Measurements from ENCODE around the gene RBMS3.

The RBMS3 gene

DNA sequence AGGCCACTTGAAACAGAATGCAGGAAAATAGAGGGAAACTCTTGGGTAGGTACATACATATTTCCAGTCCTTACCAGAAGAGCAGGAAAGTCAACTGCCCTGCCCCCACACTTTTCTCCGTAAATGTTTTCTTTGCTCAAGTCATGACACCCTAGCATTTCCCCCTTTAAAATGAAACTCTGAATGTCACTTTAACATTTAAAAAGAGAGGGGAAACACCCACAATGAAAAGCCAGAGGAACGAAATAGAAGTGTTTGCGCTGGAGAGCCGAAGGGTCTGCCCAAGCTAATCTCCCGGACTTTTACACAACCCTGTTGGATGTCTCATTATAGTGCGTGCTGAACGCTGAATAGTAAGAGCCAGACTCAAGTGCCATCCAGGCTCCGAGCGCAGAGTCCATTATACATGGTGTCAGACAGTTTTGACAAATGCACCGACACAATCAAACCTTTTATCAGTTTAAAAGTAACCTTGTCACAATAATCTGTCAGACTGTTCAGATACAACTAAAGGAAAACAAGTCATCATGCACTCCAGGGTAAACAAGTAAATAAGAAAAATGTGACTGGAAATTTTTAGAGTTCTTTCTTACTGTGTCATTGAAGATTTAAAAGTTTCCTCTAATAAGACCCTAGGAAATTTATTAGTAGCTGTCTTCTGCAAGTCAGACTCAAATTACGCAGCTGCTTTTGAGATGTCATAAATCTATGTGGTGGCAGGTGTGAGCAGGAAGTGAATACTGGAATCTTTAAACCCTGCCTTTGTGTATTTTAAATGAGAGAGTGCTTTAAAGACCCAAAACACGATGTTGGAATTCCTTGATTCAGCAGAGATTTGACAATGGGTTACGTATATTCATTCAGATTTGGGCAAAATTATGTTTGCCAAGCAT is 159.8 kb downstream of the RBMS3 start:
- TF ChIP-seq, protein P1, sequence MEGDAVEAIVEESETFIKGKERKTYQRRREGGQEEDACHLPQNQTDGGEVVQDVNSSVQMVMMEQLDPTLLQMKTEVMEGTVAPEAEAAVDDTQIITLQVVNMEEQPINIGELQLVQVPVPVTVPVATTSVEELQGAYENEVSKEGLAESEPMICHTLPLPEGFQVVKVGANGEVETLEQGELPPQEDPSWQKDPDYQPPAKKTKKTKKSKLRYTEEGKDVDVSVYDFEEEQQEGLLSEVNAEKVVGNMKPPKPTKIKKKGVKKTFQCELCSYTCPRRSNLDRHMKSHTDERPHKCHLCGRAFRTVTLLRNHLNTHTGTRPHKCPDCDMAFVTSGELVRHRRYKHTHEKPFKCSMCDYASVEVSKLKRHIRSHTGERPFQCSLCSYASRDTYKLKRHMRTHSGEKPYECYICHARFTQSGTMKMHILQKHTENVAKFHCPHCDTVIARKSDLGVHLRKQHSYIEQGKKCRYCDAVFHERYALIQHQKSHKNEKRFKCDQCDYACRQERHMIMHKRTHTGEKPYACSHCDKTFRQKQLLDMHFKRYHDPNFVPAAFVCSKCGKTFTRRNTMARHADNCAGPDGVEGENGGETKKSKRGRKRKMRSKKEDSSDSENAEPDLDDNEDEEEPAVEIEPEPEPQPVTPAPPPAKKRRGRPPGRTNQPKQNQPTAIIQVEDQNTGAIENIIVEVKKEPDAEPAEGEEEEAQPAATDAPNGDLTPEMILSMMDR (IDR thresholded peaks at IDR 0.05; ENCODE audit: extremely low read depth, insufficient read depth, missing control alignments), result no peak
- no peak for DNase-seq (ENCODE audit: low spot score)
- in situ Hi-C loops (cut with MboI; ENCODE audit: low pct_unique_long_range_greater_than_20kb, low sequenced_read_pairs, unreplicated experiment), result no loop called here

DNA sequence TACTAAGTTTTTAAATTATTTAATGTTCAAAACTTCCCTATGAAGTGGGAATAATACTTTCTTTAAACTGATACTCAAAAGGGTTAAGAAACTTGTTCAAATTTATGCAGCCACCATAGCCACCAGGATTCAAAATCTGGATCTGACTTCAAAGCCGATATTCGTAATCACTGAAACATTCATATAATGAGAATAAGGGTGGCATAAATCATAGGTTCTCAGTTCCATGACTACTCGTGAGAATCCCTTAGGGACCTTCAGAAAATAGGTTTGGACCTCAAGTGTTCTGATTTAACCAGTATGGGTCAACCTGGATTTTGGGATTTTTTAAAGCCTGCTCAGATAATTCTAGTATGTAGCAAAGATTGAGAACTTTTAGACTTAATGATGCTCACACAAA is 160.6 kb downstream of the RBMS3 start:
- in situ Hi-C loops (cut with MboI; ENCODE audit: low pct_unique_long_range_greater_than_20kb, low sequenced_read_pairs, unreplicated experiment), result no loop called here
- TF ChIP-seq, protein P1 (IDR thresholded peaks at IDR 0.05; ENCODE audit: extremely low read depth, insufficient read depth, missing control alignments), result no peak
- DNase-seq (ENCODE audit: low spot score), result no peak

DNA sequence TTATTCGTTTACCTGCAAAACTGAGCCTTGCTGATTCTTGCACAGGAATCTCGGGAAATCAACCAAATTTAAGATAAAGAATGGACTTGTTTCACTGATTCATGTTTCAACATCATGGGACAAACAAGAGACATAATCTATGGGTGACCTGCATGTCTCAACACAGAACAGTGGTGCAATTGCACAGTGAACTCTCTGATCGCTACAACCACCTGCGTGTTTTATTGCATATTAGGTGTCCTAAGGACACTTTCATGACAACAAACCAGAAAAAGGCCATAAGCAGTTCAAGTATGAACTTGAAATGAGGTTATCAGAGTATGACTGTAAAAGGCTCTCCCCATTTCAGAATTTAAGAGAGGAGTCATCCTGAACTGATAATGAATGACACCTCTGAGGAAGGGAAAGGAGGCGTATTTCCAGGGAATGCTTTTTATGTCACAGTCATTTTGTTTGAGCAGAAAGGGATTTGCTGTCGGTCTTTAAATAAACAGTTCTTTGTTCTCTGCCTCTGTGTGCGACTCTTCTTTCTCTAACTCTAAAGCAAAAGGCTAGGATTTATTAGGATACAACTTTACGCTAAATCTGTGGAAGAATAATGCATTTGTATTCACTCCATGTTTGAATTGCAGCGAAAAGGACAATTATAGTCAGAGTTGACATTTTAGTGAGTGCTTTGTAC is 167.2 kb downstream of the RBMS3 start:
- TF ChIP-seq, protein P1 (IDR thresholded peaks at IDR 0.05; ENCODE audit: extremely low read depth, insufficient read depth, missing control alignments), result no peak
- DNase-seq (ENCODE audit: low spot score), result no peak
- in situ Hi-C loops (cut with MboI; ENCODE audit: low pct_unique_long_range_greater_than_20kb, low sequenced_read_pairs, unreplicated experiment), result no loop called here

DNA sequence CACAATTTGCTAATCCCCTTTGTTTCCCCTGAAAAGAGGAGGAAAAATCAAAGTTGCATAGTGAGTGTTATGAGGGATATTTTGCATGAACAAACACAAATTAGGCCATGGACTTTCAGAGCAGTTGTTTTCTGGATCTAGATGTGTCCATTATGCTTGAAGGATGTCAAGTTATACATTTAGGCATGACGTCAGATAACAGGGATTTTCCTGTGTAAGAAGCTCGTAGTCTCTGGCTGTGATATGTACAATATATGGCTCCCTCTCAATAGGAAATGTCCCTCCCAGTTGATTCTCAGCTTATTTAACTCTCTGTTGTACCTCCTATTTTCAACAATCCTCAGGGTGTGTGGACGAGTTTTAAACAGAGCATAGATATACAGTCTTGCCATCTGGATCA is 171.0 kb downstream of the RBMS3 start:
- TF ChIP-seq, protein P1 (IDR thresholded peaks at IDR 0.05; ENCODE audit: extremely low read depth, insufficient read depth, missing control alignments), result no peak
- in situ Hi-C loops (cut with MboI; ENCODE audit: low pct_unique_long_range_greater_than_20kb, low sequenced_read_pairs, unreplicated experiment), result no loop called here
- DNase-seq (ENCODE audit: low spot score), result no peak

DNA sequence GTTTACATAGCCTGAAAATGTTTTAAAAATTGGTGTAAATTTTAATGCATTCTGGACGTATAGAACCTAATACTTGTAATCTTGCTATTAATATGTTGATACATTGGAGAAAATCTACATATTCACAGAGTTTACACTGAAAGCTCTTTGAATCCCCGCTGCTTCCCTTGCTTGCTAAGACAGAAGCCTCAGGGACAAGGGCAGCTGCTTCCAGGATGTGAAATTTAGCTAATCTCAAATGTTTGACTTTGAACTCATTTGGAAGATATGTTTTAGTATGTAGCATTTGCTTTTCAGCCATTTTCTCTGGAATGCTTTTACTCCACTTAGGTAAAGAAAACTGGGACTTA is 172.0 kb downstream of the RBMS3 start:
- in situ Hi-C loops (cut with MboI; ENCODE audit: low pct_unique_long_range_greater_than_20kb, low sequenced_read_pairs, unreplicated experiment), result no loop called here
- TF ChIP-seq, protein P1 (IDR thresholded peaks at IDR 0.05; ENCODE audit: extremely low read depth, insufficient read depth, missing control alignments), result no peak
- no peak for DNase-seq (ENCODE audit: low spot score)

DNA sequence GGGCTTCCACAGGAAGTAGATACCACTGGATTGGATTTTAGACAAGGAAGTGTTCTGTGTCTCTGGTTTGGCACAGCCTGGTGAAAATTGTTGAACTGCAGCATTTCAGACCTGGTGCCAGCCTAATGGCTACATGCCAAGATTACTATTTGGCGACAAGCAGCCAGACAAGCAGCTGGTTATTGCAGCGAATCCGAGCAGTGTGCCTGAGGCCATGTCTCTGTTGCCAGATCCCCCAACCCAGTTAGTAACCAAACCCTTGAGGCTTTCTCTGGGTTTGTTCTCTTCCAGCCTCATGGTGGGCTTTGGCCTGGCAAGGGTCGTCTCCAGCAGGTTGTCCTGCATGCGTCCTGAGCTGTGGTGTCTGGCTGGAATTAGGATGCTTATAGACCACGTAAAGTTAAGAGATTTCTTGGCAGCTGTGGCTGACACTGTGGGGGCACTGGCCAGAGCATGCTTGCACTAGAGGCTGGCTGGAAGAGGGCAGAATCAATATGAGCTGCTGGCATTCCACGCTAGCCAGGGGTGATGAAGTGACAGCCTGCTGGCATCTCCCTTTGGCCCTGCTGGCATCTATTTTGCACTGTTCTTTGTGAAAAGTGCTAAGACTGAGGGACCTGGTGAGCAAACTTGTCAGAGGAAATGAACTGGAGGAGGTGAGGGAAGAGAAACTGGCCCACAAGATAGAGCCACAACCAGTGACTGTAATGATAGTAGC is 172.6 kb downstream of the RBMS3 start:
- no peak for DNase-seq (ENCODE audit: low spot score)
- TF ChIP-seq, protein P1 (IDR thresholded peaks at IDR 0.05; ENCODE audit: extremely low read depth, insufficient read depth, missing control alignments), result no peak
- in situ Hi-C loops (cut with MboI; ENCODE audit: low pct_unique_long_range_greater_than_20kb, low sequenced_read_pairs, unreplicated experiment), result no loop called here
